Subcutaneous preadipocyte (primary cell): Measurements from ENCODE around the gene PKM. TPM values are rescaled to one million over a fixed set of nuclear protein-coding genes. Genes with fewer than 3 reads are reported as not detected.

Experiments used
- total RNA-seq: library from RNA; depleted of rRNA; stranded (reverse); fragments of >200 nt; gene quantifications from 2 replicates; pipeline ENCODE4 v1.2.3, GENCODE V29; 2012

The PKM gene
- 1,595 and 1,647 TPM in 2 replicates for total RNA-seq

DNA sequence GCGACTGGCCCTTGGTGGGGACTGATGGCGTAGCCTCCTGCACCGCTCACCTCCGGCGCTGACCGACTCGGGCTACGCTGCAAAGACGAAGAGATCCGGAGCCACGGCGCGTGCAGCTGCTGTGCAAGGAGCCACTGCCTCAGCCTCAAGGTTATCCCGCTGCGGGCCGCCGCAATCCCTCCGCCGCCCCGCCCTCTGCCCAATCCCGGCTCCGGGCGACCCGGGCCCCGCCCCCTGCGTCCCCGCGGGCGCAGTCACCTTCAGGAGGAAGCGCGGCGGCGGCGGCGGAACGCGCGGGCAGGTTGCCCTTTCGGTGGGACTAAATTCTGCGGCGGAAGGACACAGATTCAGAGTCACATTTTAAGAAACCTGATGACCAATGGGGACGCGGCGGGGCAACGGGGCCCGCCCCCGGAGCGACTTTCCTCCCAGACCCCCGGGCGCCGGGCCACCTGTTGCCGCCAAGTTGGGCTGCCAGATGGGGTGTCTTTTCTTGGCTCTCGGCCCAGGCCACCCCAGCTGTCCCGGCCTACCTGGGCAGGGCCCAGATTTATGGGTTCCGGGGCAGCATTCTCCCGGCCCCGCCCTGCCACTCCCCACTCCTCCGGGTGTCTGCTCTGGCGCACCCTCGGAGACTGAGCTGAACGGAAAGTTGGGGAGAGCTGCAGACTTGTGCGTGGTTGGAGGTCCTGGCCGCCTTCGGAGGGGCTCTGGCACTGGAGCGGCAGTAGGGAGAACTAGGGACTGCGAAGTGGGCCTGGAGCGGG is at the start of gene PKM:
Gene PKM, minus strand, starts transcription at position 125 of the 767 bp plus-strand sequence. CDS start 12,093 bp downstream, outside the sequence.

DNA sequence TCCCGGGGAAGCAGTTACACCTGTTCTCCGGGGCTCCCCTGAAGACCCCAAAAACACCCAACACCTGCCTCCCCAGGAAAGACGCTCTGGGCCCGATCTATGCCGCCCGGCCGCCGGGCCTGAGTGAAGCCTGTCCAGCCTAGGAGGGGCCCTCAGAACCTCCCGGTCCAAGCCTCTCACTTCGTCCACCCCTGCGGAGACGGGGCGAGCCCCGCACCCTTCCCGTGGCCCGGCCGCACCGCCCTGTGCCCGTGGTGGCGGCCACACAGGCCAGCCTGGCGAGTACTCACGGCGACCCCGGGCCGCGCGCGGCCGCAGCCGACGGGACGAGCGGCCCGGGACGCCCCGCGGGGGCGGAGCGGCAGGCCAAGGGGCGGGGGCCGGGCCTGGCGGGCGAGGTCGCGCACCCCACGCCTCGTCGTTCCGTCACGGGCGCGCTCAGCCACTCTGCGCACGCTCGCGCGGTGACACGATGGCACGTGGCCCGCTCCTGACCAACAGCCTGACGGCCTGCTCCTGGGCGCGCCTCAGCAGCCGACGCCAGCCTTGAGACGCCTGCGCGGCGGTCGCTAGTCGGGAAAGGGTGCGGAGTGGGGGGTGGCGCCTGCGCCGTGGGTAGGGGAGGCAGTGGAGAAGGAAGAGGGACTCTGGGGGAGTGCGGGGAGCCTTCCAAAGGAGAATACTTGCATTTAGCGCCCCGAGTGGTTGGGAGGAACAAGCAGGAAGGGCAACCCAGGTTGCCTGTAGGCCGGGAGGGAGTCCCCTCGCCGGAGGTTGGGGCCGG is 41.4 kb upstream of the PKM start, which contains the start of gene PARP6:
Gene PARP6, minus strand, starts transcription at position 342 of the 784 bp plus-strand sequence. CDS start 5,077 bp downstream, outside the sequence.

GRCh38 chr15:72197460-72198355 is 33.3 kb downstream of the PKM start, which contains the start of gene GRAMD2A:
GRAMD2A (minus strand) TSS chr15:72197787.

Other genes with a start within 250 kb of the PKM start
- 40.8 and 53.2 TPM in 2 replicates for gene MYO9A, start 113.0 kb downstream of the PKM start, total RNA-seq
- gene SENP8, start 112.8 kb downstream of the PKM start, total RNA-seq: 1.8 and 2.9 TPM in 2 replicates
- under 0.01 TPM in 1 of 2 replicates, not detected in the other for gene GRAMD2A, start 33.4 kb downstream of the PKM start, total RNA-seq
- gene PARP6, start 41.4 kb upstream of the PKM start, total RNA-seq: 19.8 and 21.5 TPM in 2 replicates
- gene CELF6, start 89.0 kb upstream of the PKM start, total RNA-seq: not detected in 2 replicates
- 39.7 and 56.2 TPM in 2 replicates for gene HEXA, start 144.8 kb upstream of the PKM start, total RNA-seq
- not detected in 2 replicates for gene TMEM202, start 167.1 kb upstream of the PKM start, total RNA-seq
- 22.0 and 24.0 TPM in 2 replicates for gene ARIH1, start 243.1 kb upstream of the PKM start, total RNA-seq